ENCODE results near the gene EXOC4.

Gene EXOC4

GRCh38 chr7:133733401-133733800, 480.5 kb downstream of the EXOC4 start:
- in situ Hi-C loops (cut with MboI; ENCODE audit: low sequenced_read_pairs) = no loop called here

- in situ Hi-C loops (cut with MboI; ENCODE audit: low sequenced_read_pairs) = no loop called here
These were observed 482.3 kb downstream of the EXOC4 start for GRCh38 chr7:133735222-133735621.

GRCh38 chr7:133739817-133740216, 486.9 kb downstream of the EXOC4 start:
- in situ Hi-C loops (cut with MboI; ENCODE audit: low sequenced_read_pairs) = no loop called here

DNA sequence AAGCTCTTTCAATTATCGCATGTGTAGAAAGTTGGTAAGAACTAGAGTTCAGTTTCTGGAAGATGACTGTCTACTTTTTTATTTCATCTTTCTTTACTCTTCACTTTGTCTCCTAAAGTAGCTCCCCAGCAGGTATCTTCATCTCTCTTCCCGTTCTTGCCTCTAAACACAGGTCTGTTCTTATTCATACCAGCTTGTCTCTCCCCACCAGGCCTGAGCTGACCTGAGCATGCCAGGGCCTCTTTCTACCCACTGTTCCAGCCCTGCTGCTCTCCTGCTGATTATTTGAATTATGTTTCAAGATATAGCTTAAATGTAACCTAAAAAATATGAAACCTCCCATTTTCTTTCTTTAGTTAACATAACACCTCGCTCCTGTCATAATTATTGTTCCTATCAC, 488.2 kb downstream of the EXOC4 start:
- in situ Hi-C loops (cut with MboI; ENCODE audit: low sequenced_read_pairs) = no loop called here

DNA sequence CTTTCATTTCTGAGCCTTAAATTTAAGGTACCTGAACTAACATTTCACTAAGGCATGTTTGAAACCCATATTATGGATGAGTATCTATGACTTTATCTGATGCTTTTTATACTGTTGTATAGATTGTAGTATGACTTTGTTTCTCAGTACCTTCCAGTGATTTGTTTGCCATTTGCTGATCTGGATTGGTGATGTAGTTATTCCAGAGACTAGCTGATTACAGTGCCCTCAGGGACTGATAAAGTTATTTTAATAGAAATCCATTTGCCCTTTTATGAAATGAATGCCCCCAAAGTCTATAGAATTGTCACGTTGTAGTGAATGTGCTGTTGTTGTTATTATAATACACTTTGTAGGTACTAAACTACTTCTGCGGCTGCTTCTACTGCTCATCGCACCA, 488.8 kb downstream of the EXOC4 start:
- in situ Hi-C loops (cut with MboI; ENCODE audit: low sequenced_read_pairs) = no loop called here

GRCh38 chr7:133742709-133743538, 490.0 kb downstream of the EXOC4 start:
- in situ Hi-C loops (cut with MboI; ENCODE audit: low sequenced_read_pairs) = no loop called here

DNA sequence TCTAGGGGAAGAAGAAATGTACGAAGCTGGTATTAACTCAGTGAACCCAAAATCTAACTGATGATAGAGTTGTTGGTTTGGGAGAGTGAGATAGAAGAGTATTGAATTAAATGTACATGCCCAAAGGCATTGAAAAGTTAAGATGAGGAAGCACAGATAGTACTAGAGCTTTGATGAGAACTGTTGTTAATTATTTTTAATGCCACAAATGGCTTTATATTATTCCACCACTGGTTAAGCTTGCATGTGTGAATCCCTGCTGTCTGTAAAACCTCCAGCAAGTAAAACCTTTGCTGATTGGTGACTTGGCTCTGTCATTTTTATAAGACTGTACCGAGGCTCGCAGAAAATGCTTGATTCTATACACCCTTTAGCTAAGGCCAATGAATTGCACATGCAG, 491.6 kb downstream of the EXOC4 start:
- in situ Hi-C loops (cut with MboI; ENCODE audit: low sequenced_read_pairs) = no loop called here

DNA sequence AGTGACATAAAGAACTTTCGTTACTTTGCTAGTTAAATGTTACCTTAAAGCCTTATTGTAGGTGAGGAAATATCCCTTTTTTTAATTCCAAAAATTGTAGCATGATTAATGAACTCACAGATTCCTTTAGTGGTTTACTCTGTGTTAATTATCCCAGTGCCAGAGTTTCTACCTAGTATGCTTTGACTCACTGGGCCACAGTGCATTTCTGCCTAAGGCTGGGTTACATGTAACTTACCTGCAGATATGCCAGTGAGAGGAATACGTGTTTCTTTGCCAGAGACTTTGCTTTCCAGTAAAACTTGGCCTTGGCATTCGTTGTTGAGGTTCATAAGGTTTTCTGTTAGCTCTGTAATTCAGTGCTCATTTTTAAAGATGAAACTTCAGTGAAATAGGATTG, 493.4 kb downstream of the EXOC4 start:
- in situ Hi-C loops (cut with MboI; ENCODE audit: low sequenced_read_pairs) = no loop called here

- in situ Hi-C loops (cut with MboI; ENCODE audit: low sequenced_read_pairs) = no loop called here
These were observed 494.0 kb downstream of the EXOC4 start for GRCh38 chr7:133746847-133747246.

GRCh38 chr7:133748443-133749407, 495.8 kb downstream of the EXOC4 start:
- in situ Hi-C loops (cut with MboI; ENCODE audit: low sequenced_read_pairs) = no loop called here

DNA sequence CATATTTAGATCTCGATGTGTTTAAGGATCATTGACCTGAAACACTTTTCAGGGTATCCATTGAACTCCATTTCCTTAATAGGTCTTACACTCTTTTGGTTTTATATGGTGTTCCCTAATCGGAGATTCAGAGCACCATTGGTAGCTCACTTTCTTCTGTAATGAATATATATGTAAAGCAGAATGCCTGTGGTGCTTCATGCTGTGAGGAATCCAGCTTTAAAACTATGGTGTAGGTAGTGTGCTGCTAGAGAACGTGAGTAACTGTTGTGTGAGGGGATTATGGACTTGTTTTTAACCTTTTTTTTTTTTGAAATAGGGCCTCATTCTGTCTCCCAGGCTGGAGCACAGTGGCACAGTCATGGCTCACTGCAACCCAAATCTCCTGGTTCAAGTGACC, 497.4 kb downstream of the EXOC4 start:
- in situ Hi-C loops (cut with MboI; ENCODE audit: low sequenced_read_pairs) = no loop called here

GRCh38 chr7:133751079-133751478, 498.2 kb downstream of the EXOC4 start:
- in situ Hi-C loops (cut with MboI; ENCODE audit: low sequenced_read_pairs) = no loop called here

DNA sequence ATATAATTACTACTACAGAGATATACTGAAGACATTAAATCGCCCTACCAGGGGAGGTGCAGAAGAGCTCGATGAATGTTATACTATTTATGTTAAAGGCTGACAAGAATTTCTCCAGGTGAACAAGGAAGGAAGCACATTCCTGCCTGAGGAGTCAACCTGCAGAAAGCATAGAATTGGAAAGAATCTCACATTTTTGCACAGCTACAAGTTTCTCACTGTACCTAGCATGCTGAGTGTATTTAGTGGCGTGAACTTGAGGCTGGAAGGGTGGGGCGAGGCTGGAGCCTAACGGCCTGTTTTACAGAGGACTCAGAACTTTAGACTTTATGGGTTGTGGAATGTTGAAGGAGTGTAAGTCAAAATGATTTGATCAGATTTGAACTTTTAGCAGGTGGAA, 500.6 kb downstream of the EXOC4 start:
- in situ Hi-C loops (cut with MboI; ENCODE audit: low sequenced_read_pairs) = no loop called here

- in situ Hi-C loops (cut with MboI; ENCODE audit: low sequenced_read_pairs) = no loop called here
These were observed 501.8 kb downstream of the EXOC4 start for GRCh38 chr7:133754708-133755107.

DNA sequence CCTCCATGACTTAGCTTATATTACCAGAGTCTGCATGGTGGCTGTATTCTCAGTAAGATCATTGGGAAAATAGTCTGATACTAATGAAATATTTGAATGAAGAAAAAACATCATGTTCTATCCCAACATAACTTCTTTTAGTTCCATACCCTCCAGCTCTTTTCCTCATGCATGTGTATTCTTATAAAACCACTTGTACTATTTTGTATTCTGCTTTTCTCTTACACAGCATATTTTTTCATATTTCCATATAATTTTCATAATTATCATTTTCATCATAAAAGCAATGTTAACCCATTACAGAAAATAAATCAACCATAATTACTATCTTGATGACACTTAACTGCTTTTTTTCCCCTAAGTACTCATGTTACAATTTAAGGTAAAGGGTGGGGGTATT, 503.0 kb downstream of the EXOC4 start:
- in situ Hi-C loops (cut with MboI; ENCODE audit: low sequenced_read_pairs) = no loop called here

DNA sequence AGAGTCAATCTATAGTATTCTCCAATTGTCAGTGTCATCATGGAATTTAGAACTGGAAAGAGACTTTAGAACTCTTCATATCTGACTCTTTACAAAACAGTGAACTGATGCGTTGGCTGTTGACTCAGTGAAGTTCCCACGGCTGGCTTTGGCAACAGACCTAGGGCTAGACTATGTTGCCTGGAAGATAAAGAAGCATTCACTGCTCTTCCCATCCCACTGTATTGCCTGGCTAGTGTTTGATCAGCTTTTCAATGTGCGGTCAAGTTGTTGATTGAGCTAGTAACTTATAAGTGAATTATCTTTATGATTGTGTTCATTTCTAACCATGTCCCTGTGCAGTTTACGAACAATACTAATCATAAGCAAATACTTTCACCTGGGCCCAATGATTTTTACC, 508.6 kb downstream of the EXOC4 start:
- in situ Hi-C loops (cut with MboI; ENCODE audit: low sequenced_read_pairs) = no loop called here

GRCh38 chr7:133763076-133763640, 510.3 kb downstream of the EXOC4 start:
- in situ Hi-C loops (cut with MboI; ENCODE audit: low sequenced_read_pairs) = no loop called here

GRCh38 chr7:133769668-133770067, 516.8 kb downstream of the EXOC4 start:
- in situ Hi-C loops (cut with MboI; ENCODE audit: low sequenced_read_pairs) = no loop called here

DNA sequence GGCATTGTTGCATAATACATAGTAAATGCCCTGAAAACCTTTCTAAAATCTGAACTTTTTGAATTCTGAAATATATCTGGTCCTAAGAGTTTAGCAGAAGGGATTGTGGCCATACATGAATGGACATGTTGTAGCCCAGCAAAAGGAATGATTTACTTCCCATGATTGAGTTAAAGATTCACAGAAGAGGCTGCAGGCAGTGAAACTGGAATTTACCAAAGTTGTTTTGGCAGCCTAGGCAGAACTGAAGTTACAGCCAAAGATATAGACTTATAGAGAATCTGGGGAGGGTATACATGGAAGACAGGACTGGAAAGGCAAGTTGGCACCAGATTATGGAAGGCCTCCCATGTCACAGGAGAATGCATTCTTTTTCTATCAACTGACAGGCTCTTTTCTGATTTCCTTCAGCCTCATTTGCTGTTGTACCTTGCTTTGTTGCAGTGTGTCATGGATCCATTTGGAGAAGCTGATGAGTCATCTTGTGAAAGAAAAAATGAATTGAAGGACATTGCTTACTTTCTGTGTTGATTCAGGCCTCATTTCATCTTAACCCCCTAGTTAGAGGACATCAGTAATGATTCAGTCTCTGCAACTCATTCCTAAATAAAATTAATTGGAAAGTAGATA, 518.1 kb downstream of the EXOC4 start:
- in situ Hi-C loops (cut with MboI; ENCODE audit: low sequenced_read_pairs) = no loop called here

GRCh38 chr7:133771788-133772419, 519.0 kb downstream of the EXOC4 start:
- in situ Hi-C loops (cut with MboI; ENCODE audit: low sequenced_read_pairs) = no loop called here

GRCh38 chr7:133773601-133774000, 520.7 kb downstream of the EXOC4 start:
- in situ Hi-C loops (cut with MboI; ENCODE audit: low sequenced_read_pairs) = no loop called here
